GM13976 (cell line): ENCODE data around the gene ZEB2.

ENCODE experiments used
- DNase-seq: peaks from one replicate; pipeline ENCODE4 v3.0.0; 2012; ENCODE audit warnings: low spot score
- CTCF ChIP-seq: IDR thresholded peaks from 2 replicates; pipeline ENCODE4 v1.5.1; 2012; ENCODE audit warnings: borderline replicate concordance, mild to moderate bottlenecking; ENCODE audit not compliant: insufficient read depth; ENCODE audit errors: extremely low read depth, missing control alignments, control extremely low read depth
- in situ Hi-C: fragments of 300-500 bp; cut with MboI; formaldehyde crosslinking; loops from one replicate; pipeline ENCODE4 v1.12.0; 2022; ENCODE audit warnings: low sequenced_read_pairs, mixed read lengths, inconsistent platforms; ENCODE audit not compliant: unreplicated experiment

ZEB2 gene

GRCh38 chr2:144501627-144502026 is 18.3 kb downstream of the ZEB2 start:
- DNase-seq = no peak
- TF ChIP-seq CTCF = no peak
- in situ Hi-C loops = no loop called here

DNA sequence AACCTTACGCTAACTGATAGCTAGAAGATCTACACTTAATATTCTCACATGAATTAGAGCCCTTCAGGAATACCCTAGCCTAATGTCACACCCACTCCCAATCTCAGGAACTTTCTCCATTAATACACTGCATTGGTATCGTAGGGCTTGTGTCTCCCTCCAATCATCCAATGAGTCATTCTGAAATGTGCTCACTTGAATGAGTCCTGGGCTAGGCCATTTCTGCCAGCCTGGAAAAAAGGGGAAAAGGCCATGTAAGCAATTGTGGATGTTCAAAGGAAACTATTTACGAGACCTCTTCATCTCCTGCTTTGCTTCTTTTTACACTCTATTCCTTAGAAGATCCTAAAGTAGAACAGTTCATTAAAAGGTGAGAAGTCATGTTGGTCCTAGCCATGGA is 18.8 kb downstream of the ZEB2 start:
- in situ Hi-C loops = no loop called here
- TF ChIP-seq CTCF = no peak
- no peak for DNase-seq

- in situ Hi-C loops = no loop called here
- no peak for DNase-seq
- TF ChIP-seq CTCF = no peak
Measured at GRCh38 chr2:144500563-144500962, 19.4 kb downstream of the ZEB2 start.

GRCh38 chr2:144498277-144498676 is 21.6 kb downstream of the ZEB2 start:
- TF ChIP-seq CTCF = no peak
- no peak for DNase-seq
- in situ Hi-C loops = no loop called here

DNA sequence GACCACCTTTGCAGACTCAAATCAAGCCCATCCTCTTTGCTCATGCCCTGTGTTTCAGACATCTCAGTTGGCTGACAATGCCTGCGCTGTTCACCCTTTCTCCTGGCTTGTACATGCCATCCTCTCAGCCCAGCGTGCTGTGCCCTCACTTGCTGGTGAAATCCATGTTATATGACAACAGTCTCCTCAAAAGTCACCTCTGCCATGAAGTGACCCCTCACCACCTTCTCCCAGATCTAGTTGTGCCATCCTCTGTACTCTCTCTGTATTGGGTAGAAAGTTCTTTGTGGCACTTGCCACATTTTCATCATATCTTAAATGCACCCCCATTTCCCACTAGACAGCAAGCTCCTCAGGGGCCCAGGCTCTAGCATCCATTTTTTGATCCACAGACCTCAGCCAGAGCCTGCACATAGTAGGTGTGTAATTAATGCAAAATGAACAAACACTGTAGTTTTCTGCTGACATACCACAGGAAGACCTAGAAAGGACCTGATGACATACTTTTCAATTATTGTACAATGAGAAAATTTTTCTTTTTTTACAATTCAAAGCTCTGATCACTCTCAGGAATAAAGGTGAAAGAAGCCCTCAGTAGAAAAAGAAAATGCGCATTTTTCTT is 22.8 kb downstream of the ZEB2 start:
- no peak for TF ChIP-seq CTCF
- in situ Hi-C loops = no loop called here
- DNase-seq = no peak

GRCh38 chr2:144496092-144496976 is 23.6 kb downstream of the ZEB2 start:
- no peak for TF ChIP-seq CTCF
- in situ Hi-C loops = no loop called here
- no peak for DNase-seq
